Measurements from ENCODE around the gene TMEM106A. TPM values are rescaled to one million over a fixed set of nuclear protein-coding genes. Genes with fewer than 3 reads are reported as not detected.

TMEM106A gene
- total RNA-seq, 6 experiments from 2014 or later, result 3.1 to 8.4 (median 4.5) TPM

DNA sequence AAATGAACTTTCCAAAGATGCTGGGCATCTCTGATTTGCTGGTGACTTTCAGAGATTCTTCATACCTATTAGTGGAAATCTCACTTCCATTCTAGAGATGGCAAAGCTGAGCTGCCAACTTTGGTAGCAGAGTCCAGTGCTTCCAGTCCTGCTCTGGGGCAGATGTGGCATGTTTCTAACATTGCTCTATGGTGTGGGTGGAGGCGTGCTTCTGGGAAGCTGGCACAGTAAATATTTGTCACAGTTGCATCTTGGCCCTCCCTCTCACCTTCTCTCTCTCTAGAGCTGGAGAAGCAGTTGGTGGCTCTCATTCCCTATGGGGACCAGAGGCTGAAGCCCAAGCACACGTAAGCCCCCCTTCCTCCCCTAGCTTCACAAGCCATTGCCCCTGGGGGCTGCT is 1.9 kb downstream of the TMEM106A start:
- peak overlapping the region in 1 of 3 donors; percentile 0 for H3K4me3 ChIP-seq
- DNase-seq (peak in 2 of 3 donors; percentile 56 to 57), ATAC-seq (peak; percentile 35 to 72 (median 60))
- H3K27me3 ChIP-seq, result no peaks in the 10 kb centered on the region
- TF ChIP-seq POLR2A (IDR thresholded peaks at IDR 0.05), result peak; percentile 37
- TF ChIP-seq, protein P1, sequence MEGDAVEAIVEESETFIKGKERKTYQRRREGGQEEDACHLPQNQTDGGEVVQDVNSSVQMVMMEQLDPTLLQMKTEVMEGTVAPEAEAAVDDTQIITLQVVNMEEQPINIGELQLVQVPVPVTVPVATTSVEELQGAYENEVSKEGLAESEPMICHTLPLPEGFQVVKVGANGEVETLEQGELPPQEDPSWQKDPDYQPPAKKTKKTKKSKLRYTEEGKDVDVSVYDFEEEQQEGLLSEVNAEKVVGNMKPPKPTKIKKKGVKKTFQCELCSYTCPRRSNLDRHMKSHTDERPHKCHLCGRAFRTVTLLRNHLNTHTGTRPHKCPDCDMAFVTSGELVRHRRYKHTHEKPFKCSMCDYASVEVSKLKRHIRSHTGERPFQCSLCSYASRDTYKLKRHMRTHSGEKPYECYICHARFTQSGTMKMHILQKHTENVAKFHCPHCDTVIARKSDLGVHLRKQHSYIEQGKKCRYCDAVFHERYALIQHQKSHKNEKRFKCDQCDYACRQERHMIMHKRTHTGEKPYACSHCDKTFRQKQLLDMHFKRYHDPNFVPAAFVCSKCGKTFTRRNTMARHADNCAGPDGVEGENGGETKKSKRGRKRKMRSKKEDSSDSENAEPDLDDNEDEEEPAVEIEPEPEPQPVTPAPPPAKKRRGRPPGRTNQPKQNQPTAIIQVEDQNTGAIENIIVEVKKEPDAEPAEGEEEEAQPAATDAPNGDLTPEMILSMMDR (IDR thresholded peaks at IDR 0.05), result no peak
- H3K36me3 ChIP-seq, result peaks cover 0 to 30% (median 7%) of the 10 kb centered on the region in 4 donors
- intact Hi-C loops (cut with DNase I), result no loop called here
- no CpG with 5 or more reads among the region's 2 CpGs for WGBS (ENCODE audit: insufficient coverage, low coverage, low lambda C conversion rate, missing lambda C conversion rate)
- H3K4me1 ChIP-seq, result peaks cover 0 to 59% (median 25%) of the 10 kb centered on the region in 4 donors
- no peaks in the 10 kb centered on the region for H3K9me3 ChIP-seq
- peak overlapping the region in 2 of 3 donors; percentile 34 to 68 for H3K27ac ChIP-seq

DNA sequence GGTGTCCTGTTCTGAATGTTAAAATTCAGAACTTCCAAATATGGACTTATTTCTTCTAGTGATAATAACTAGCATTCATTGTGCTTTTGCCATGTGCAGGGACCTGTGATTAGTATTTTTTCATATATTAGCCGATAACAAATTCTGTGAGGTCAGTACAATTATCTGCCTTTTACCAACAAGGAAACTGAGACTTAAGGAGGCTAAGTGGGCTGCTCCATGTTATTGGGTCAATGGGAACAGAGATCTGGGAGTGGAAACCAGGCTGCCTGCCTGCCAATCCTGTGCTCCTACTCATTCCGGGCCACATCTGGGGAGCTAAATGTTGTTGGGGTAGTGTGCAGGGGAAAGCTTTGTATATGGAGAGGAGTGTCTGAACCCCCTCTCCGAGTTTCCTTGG is 3.7 kb downstream of the TMEM106A start:
- Histone ChIP-seq H3K27ac (no peak overlapping the region), H3K36me3 (peaks cover 0 to 14% (median 1%) of the 10 kb centered on the region in 4 donors), H3K4me3 (no peak overlapping the region), H3K4me1 (peaks cover 0 to 58% (median 25%) of the 10 kb centered on the region in 4 donors), H3K9me3 (no peaks in the 10 kb centered on the region), H3K27me3 (no peaks in the 10 kb centered on the region)
- no peak for DNase-seq
- WGBS (ENCODE audit: insufficient coverage, low coverage, low lambda C conversion rate, missing lambda C conversion rate), result 93% methylated on average over 2 of the region's 3 CpGs
- no peak for ATAC-seq
- intact Hi-C loops (cut with DNase I), result no loop called here
- TF ChIP-seq, protein P1 (IDR thresholded peaks at IDR 0.05), result no peak
- TF ChIP-seq POLR2A (IDR thresholded peaks at IDR 0.05), result no peak

DNA sequence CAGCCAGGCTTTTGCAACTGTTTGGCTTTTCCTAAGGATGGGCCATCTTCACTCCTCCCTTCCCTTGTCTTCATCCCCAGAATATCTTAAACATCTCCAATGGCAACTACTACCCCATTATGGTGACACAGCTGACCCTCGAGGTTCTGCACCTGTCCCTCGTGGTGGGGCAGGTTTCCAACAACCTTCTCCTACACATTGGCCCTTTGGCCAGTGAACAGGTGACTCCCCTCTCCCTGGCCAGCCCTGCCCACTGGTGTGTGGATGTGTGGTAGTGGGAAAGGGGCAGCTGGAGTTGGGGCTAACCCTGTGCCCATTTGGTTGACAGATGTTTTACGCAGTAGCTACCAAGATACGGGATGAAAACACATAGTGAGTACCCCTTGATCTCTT is 4.7 kb downstream of the TMEM106A start:
- intact Hi-C loops (cut with DNase I), result no loop called here
- H3K36me3 ChIP-seq, result peaks cover 0 to 9% (median 1%) of the 10 kb centered on the region in 4 donors
- no peak for DNase-seq
- no peak for TF ChIP-seq POLR2A (IDR thresholded peaks at IDR 0.05)
- TF ChIP-seq, protein P1 (IDR thresholded peaks at IDR 0.05), result no peak
- no peaks in the 10 kb centered on the region for H3K27me3 ChIP-seq
- 60% methylated on average over 4 of the region's 4 CpGs for WGBS (ENCODE audit: insufficient coverage, low coverage, low lambda C conversion rate, missing lambda C conversion rate)
- peaks cover 0 to 49% (median 20%) of the 10 kb centered on the region in 4 donors for H3K4me1 ChIP-seq
- no peak for ATAC-seq
- H3K27ac ChIP-seq, result peak overlapping the region in 1 of 3 donors; percentile 45
- H3K9me3 ChIP-seq, result no peaks in the 10 kb centered on the region
- no peak overlapping the region for H3K4me3 ChIP-seq

DNA sequence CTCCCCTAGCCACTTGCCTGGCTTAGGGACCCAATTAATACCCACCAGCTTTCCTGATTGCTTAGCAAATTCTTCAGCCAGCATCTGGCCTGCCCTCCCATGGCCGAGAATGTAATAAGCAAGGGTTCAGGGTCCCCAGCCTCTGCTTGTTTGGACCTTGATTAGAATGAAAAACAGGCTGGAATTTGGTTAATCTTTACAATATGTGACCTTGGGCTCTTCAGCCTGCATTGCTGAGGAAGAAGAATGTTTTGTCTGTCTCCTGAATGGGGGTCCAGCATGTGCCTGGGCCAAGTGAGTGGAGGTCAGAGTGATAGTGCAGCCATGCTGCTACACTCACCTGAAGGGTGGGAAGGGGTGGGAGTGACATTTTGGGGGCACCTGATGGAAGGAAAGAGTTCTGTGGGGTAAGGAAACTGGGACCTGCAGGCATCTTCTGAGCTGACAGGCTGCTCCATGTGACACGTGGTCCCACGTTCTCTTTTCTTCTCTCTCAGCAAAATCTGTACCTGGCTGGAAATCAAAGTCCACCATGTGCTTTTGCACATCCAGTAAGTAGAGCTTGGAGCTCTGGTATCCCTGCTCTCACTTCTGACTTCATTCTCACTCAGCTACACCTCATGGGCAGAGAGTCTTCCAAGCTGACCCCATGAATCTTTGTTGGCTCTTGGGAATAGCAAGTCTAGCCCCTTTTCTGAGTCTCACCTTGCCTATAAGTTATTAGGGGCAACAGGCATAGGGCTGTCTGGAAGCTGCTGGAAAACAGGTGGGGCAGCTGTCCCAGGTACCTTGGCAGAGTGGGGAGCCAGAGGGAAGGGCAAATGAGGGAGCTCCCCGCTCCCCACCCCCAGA is 5.3 kb downstream of the TMEM106A start:
- DNase-seq (no peak), ATAC-seq (peak; percentile 19 to 35 (median 30))
- peaks cover 0 to 49% (median 20%) of the 10 kb centered on the region in 4 donors for H3K4me1 ChIP-seq
- TF ChIP-seq POLR2A (IDR thresholded peaks at IDR 0.05), result no peak
- TF ChIP-seq, protein P1 (IDR thresholded peaks at IDR 0.05), result peak in 3 of 4 donors; percentile 13 to 30 (median 16)
- H3K27me3 ChIP-seq, result no peaks in the 10 kb centered on the region
- H3K4me3 ChIP-seq, result no peak overlapping the region
- intact Hi-C loops (cut with DNase I), result no loop called here
- peak overlapping the region in 1 of 3 donors; percentile 45 for H3K27ac ChIP-seq
- H3K9me3 ChIP-seq, result no peaks in the 10 kb centered on the region
- 50% methylated on average over 3 of the region's 4 CpGs for WGBS (ENCODE audit: insufficient coverage, low coverage, low lambda C conversion rate, missing lambda C conversion rate)
- peaks cover 0 to 9% (median 1%) of the 10 kb centered on the region in 4 donors for H3K36me3 ChIP-seq
